HL-60 (cell line): Measurements from ENCODE around the gene STT3B.

Experiments used
- DNase-seq, 2 experiments: peaks; one replicate each; pipeline ENCODE4 v3.0.0-alpha.2; 2010 to 2020; ENCODE audit warnings: low read depth in 1 of 2, low spot score in 1 of 2
- H3K27ac ChIP-seq: fragments of 250-450 bp; sonication (Bioruptor Pico); replicated peaks from 2 replicates; pipeline ENCODE4 v1.5.1; 2020; ENCODE audit warnings: mild to moderate bottlenecking, moderate library complexity
- H3K27me3 ChIP-seq: fragments of 250-450 bp; sonication (Bioruptor Pico); 2 replicates; pipeline ENCODE4 v1.5.1; 2021; ENCODE audit warnings: mild to moderate bottlenecking, moderate library complexity; ENCODE audit not compliant: insufficient read depth, poor library complexity, severe bottlenecking
- H3K4me3 ChIP-seq: replicated peaks from 2 replicates; pipeline ENCODE4 v1.5.1; 2011; ENCODE audit warnings: mild to moderate bottlenecking, control low read depth, low read length; ENCODE audit not compliant: insufficient read depth
- CTCF ChIP-seq: IDR thresholded peaks from one replicate; pipeline ENCODE4 v1.5.1; 2011; ENCODE audit warnings: low read length, control low read depth, inconsistent platforms; ENCODE audit not compliant: insufficient read depth
- GABPA ChIP-seq: IDR thresholded peaks from 2 replicates; pipeline ENCODE4 v1.6.1; 2012; ENCODE audit warnings: low read depth
- POLR2AphosphoS5 ChIP-seq: IDR thresholded peaks from 2 replicates; pipeline ENCODE4 v1.6.1; 2012; ENCODE audit warnings: low read depth
- REST ChIP-seq: IDR thresholded peaks from 2 replicates; pipeline ENCODE4 v1.6.1; 2012; ENCODE audit warnings: low read depth; ENCODE audit not compliant: insufficient replicate concordance
- SPI1 ChIP-seq: IDR thresholded peaks from 2 replicates; pipeline ENCODE4 v1.6.1; 2012; ENCODE audit warnings: low read depth, mild to moderate bottlenecking, borderline replicate concordance

The STT3B gene

GRCh38 chr3:31552103-31552502, 19.4 kb downstream of the STT3B start:
- TF ChIP-seq REST (no peak), POLR2AphosphoS5 (no peak), GABPA (no peak), SPI1 (no peak), CTCF (no peak)
- DNase-seq: no peak
- Histone ChIP-seq H3K27ac (no peak overlapping the region), H3K4me3 (no peak overlapping the region), H3K27me3 (no peaks in the 10 kb centered on the region)

GRCh38 chr3:31553258-31553657, 20.5 kb downstream of the STT3B start:
- no peak for DNase-seq
- TF ChIP-seq POLR2AphosphoS5: no peak
- no peak for TF ChIP-seq GABPA
- no peak overlapping the region for H3K4me3 ChIP-seq
- no peaks in the 10 kb centered on the region for H3K27me3 ChIP-seq
- H3K27ac ChIP-seq: no peak overlapping the region

GRCh38 chr3:31555204-31555603, 22.5 kb downstream of the STT3B start:
- no peak for TF ChIP-seq POLR2AphosphoS5
- no peak for TF ChIP-seq CTCF
- no peak for TF ChIP-seq GABPA
- no peak for DNase-seq
- Histone ChIP-seq H3K27me3 (no peaks in the 10 kb centered on the region), H3K4me3 (no peak overlapping the region), H3K27ac (no peak overlapping the region)

- no peak for DNase-seq
- Histone ChIP-seq H3K27ac (no peak overlapping the region), H3K4me3 (no peak overlapping the region), H3K27me3 (no peaks in the 10 kb centered on the region)
- no peak for TF ChIP-seq REST
Measured at GRCh38 chr3:31559872-31560534, 27.3 kb downstream of the STT3B start.

GRCh38 chr3:31561891-31562290, 29.2 kb downstream of the STT3B start:
- no peak for TF ChIP-seq GABPA
- no peak for TF ChIP-seq POLR2AphosphoS5
- TF ChIP-seq REST: no peak
- no peak for TF ChIP-seq SPI1
- no peak for TF ChIP-seq CTCF
- Histone ChIP-seq H3K27me3 (no peaks in the 10 kb centered on the region), H3K27ac (no peak overlapping the region), H3K4me3 (no peak overlapping the region)
- no peak for DNase-seq
